Measurements from ENCODE around the gene EFR3B. TPM values are rescaled to one million over a fixed set of nuclear protein-coding genes. Genes with fewer than 3 reads are reported as not detected.

EFR3B gene
- total RNA-seq, 3 donors from 2014 or later (not counting 1 experiment from before 2014, with no cell fraction given) = 0.05 TPM; not detected in 2

GRCh38 chr2:25197336-25198208 is 155.7 kb downstream of the EFR3B start:
- TF ChIP-seq, protein P1, sequence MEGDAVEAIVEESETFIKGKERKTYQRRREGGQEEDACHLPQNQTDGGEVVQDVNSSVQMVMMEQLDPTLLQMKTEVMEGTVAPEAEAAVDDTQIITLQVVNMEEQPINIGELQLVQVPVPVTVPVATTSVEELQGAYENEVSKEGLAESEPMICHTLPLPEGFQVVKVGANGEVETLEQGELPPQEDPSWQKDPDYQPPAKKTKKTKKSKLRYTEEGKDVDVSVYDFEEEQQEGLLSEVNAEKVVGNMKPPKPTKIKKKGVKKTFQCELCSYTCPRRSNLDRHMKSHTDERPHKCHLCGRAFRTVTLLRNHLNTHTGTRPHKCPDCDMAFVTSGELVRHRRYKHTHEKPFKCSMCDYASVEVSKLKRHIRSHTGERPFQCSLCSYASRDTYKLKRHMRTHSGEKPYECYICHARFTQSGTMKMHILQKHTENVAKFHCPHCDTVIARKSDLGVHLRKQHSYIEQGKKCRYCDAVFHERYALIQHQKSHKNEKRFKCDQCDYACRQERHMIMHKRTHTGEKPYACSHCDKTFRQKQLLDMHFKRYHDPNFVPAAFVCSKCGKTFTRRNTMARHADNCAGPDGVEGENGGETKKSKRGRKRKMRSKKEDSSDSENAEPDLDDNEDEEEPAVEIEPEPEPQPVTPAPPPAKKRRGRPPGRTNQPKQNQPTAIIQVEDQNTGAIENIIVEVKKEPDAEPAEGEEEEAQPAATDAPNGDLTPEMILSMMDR (IDR thresholded peaks at IDR 0.05) = no peak
- H3K9me3 Mint-ChIP-seq = no peaks in the 10 kb centered on the region
- no peak overlapping the region for H3K4me3 Mint-ChIP-seq
- Histone ChIP-seq H3K4me3 (ENCODE audit: low read length) (no peak overlapping the region), H3K27me3 (ENCODE audit: control insufficient read depth, insufficient read depth, low read length) (no peaks in the 10 kb centered on the region), H3K9me3 (ENCODE audit: control insufficient read depth, insufficient read depth, low read length) (no peaks in the 10 kb centered on the region), H3K36me3 (ENCODE audit: control insufficient read depth, insufficient read depth, low read length) (no peaks in the 10 kb centered on the region), H3K4me1 (ENCODE audit: control insufficient read depth, insufficient read depth, low read length) (peaks cover 12% of the 10 kb centered on the region), H3K27ac (ENCODE audit: low read length) (no peak overlapping the region)
- intact Hi-C loops (cut with micrococcal nuclease) = loop anchor here (5.0 kb wide), 1 partner anchor 370 kb away; no protein-coding TSS in a partner anchor
- peaks cover 0 to 2% of the 10 kb centered on the region in 2 donors for H3K27me3 Mint-ChIP-seq (ENCODE audit: low read depth in 2 of 2)
- no peaks in the 10 kb centered on the region for H3K36me3 Mint-ChIP-seq
- 64% methylated on average over 12 of the region's 12 CpGs for WGBS (ENCODE audit: insufficient coverage)
- no peak for DNase-seq
- H3K4me1 Mint-ChIP-seq = no peaks in the 10 kb centered on the region
- no peak overlapping the region for H3K27ac Mint-ChIP-seq
- no peak for ATAC-seq

- H3K36me3 Mint-ChIP-seq = no peaks in the 10 kb centered on the region
- no peak overlapping the region for H3K27ac Mint-ChIP-seq
- WGBS (ENCODE audit: insufficient coverage) = 49% methylated on average over 3 of the region's 4 CpGs
Measured at GRCh38 chr2:25198209-25198525, 156.3 kb downstream of the EFR3B start.

GRCh38 chr2:25198576-25198975 is 156.7 kb downstream of the EFR3B start:
- Histone ChIP-seq H3K9me3 (ENCODE audit: control insufficient read depth, insufficient read depth, low read length) (no peaks in the 10 kb centered on the region), H3K4me1 (ENCODE audit: control insufficient read depth, insufficient read depth, low read length) (peaks cover 22% of the 10 kb centered on the region), H3K27me3 (ENCODE audit: control insufficient read depth, insufficient read depth, low read length) (no peaks in the 10 kb centered on the region), H3K27ac (ENCODE audit: low read length) (no peak overlapping the region), H3K36me3 (ENCODE audit: control insufficient read depth, insufficient read depth, low read length) (no peaks in the 10 kb centered on the region), H3K4me3 (ENCODE audit: low read length) (no peak overlapping the region)
- DNase-seq (no peak), ATAC-seq (no peak)
- H3K4me1 Mint-ChIP-seq = no peaks in the 10 kb centered on the region
- TF ChIP-seq, protein P1 (IDR thresholded peaks at IDR 0.05) = no peak
- no CpG with 5 or more reads among the region's 5 CpGs for WGBS (ENCODE audit: insufficient coverage)
- H3K36me3 Mint-ChIP-seq = no peaks in the 10 kb centered on the region
- no peaks in the 10 kb centered on the region for H3K9me3 Mint-ChIP-seq
- intact Hi-C loops (cut with micrococcal nuclease) = loop anchor here (5.0 kb wide), 1 partner anchor 369 kb away; no protein-coding TSS in a partner anchor
- H3K27me3 Mint-ChIP-seq (ENCODE audit: low read depth in 2 of 2) = peaks cover 0 to 2% of the 10 kb centered on the region in 2 donors
- no peak overlapping the region for H3K4me3 Mint-ChIP-seq
- H3K27ac Mint-ChIP-seq = no peak overlapping the region

More at GRCh38 chr2:25198209-25198525, 156.3 kb downstream of the EFR3B start:
- peaks cover 0 to 2% of the 10 kb centered on the region in 2 donors for H3K27me3 Mint-ChIP-seq (ENCODE audit: low read depth in 2 of 2)
- Histone ChIP-seq H3K4me1 (ENCODE audit: control insufficient read depth, insufficient read depth, low read length) (peaks cover 18% of the 10 kb centered on the region), H3K9me3 (ENCODE audit: control insufficient read depth, insufficient read depth, low read length) (no peaks in the 10 kb centered on the region), H3K27me3 (ENCODE audit: control insufficient read depth, insufficient read depth, low read length) (no peaks in the 10 kb centered on the region), H3K27ac (ENCODE audit: low read length) (no peak overlapping the region), H3K4me3 (ENCODE audit: low read length) (no peak overlapping the region), H3K36me3 (ENCODE audit: control insufficient read depth, insufficient read depth, low read length) (no peaks in the 10 kb centered on the region)
- DNase-seq = no peak
- TF ChIP-seq, protein P1 (IDR thresholded peaks at IDR 0.05) = no peak
- no peaks in the 10 kb centered on the region for H3K9me3 Mint-ChIP-seq
- intact Hi-C loops (cut with micrococcal nuclease) = loop anchor here (5.0 kb wide), 1 partner anchor 369 kb away; no protein-coding TSS in a partner anchor
- H3K4me3 Mint-ChIP-seq = no peak overlapping the region
- ATAC-seq = no peak
- no peaks in the 10 kb centered on the region for H3K4me1 Mint-ChIP-seq
